Activated CD4-positive, CD25-positive, alpha-beta regulatory T cell (primary cell): ENCODE measurements around the gene PLRG1.
"Not testable (repeated sequence)": the region's sequence is repeated elsewhere in the genome, so short reads cannot be mapped to it uniquely, and the experiment has no call there.

ENCODE experiments used
- DNase-seq, 4 experiments: peaks; one replicate each; lab custom pipeline; 2025; lab: John Stamatoyannopoulos, UW

PLRG1 gene

GRCh38 chr4:154549894-154550790 is at the start of gene PLRG1:
Gene PLRG1 (minus strand): TSS chr4:154550400. CDS start chr4:154550308, 92 bp downstream.
- DNase-seq: peak; percentile 91 to 93 (median 92)

GRCh38 chr4:154597798-154598774 is 47.9 kb upstream of the PLRG1 start:
- DNase-seq: no peak

- DNase-seq: not testable (repeated sequence)
Measured at GRCh38 chr4:154597281-154597680, 47.1 kb upstream of the PLRG1 start.

- DNase-seq: no peak
Measured at GRCh38 chr4:154595807-154596206, 45.6 kb upstream of the PLRG1 start.

- DNase-seq: not testable (repeated sequence)
Measured at GRCh38 chr4:154594343-154594742, 44.1 kb upstream of the PLRG1 start.

- no peak for DNase-seq
Measured at GRCh38 chr4:154593868-154594267, 43.7 kb upstream of the PLRG1 start.

GRCh38 chr4:154591890-154592289 is 41.7 kb upstream of the PLRG1 start:
- DNase-seq: no peak

- no peak for DNase-seq
Measured at GRCh38 chr4:154590329-154591006, 40.3 kb upstream of the PLRG1 start, which contains the start of gene FGA. Gene FGA (minus strand): TSS chr4:154590742. CDS start chr4:154590687, 55 bp downstream.

- no peak for DNase-seq
Measured at GRCh38 chr4:154589296-154590197, 39.3 kb upstream of the PLRG1 start.

- no peak for DNase-seq
Measured at GRCh38 chr4:154588198-154588597, 38.0 kb upstream of the PLRG1 start.

- DNase-seq: no peak
Measured at GRCh38 chr4:154586296-154587033, 36.3 kb upstream of the PLRG1 start.

- no peak for DNase-seq
Measured at GRCh38 chr4:154585369-154586018, 35.3 kb upstream of the PLRG1 start.

- no peak for DNase-seq
Measured at GRCh38 chr4:154584259-154584658, 34.1 kb upstream of the PLRG1 start.

- DNase-seq: no peak
Measured at GRCh38 chr4:154583677-154584076, 33.5 kb upstream of the PLRG1 start.

- DNase-seq: no peak
Measured at GRCh38 chr4:154583230-154583629, 33.0 kb upstream of the PLRG1 start.

GRCh38 chr4:154582723-154583122 is 32.5 kb upstream of the PLRG1 start:
- no peak for DNase-seq

GRCh38 chr4:154579927-154580326 is 29.7 kb upstream of the PLRG1 start:
- DNase-seq: no peak

GRCh38 chr4:154578919-154579318 is 28.7 kb upstream of the PLRG1 start:
- no peak for DNase-seq

GRCh38 chr4:154577324-154577723 is 27.1 kb upstream of the PLRG1 start:
- DNase-seq: no peak

- DNase-seq: no peak
Measured at GRCh38 chr4:154574311-154574710, 24.1 kb upstream of the PLRG1 start.
